H54 (cell line): ENCODE measurements around the gene CLIP2.
A peak's percentile ranks its signal among the peaks of the same experiment; 100 is the strongest.

Experiments used
- DNase-seq: peaks from one replicate; pipeline ENCODE4 v3.0.0; 2011; ENCODE audit warnings: low spot score, mixed read lengths; ENCODE audit not compliant: insufficient read length
- FAIRE-seq: peaks from 3 replicates; lab custom pipeline; 2011; peaks lifted over from hg19 to GRCh38; lab: Jason Lieb, UNC
- POLR2A ChIP-seq: IDR thresholded peaks from 2 replicates; pipeline ENCODE4 v1.6.1; 2011; ENCODE audit warnings: low read depth, mild to moderate bottlenecking, low read length

CLIP2 gene

DNA sequence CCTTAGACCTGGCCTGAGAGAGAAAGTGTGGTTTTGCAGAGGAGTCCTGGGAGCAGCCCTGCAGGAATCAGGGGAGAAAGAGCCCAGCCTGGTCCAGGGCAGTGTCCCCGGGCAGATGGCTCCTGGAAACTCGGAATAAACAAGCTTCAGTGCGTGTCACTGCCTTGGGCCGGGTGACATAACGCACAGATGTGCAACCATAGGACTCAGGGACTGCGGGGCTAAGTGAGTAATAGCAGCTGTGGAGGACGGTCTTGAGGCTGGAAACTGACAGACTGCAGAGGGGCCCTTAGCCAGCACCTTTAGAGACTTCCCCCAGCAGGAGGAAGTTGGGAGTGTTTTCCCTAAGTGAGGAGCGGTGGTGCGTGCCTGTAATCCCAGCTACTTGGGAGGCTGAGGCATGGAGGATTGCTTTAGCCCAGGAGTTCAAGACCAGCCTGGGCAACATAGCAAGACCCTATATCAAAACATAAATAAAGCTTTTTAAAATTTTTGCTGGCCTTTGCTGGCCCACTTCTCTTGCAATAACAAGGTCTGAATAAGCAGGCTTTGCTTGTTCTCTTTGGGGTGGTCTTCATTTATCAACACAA is 5.3 kb upstream of the CLIP2 start:
- FAIRE-seq (no peak), DNase-seq (no peak)
- TF ChIP-seq POLR2A: no peak

DNA sequence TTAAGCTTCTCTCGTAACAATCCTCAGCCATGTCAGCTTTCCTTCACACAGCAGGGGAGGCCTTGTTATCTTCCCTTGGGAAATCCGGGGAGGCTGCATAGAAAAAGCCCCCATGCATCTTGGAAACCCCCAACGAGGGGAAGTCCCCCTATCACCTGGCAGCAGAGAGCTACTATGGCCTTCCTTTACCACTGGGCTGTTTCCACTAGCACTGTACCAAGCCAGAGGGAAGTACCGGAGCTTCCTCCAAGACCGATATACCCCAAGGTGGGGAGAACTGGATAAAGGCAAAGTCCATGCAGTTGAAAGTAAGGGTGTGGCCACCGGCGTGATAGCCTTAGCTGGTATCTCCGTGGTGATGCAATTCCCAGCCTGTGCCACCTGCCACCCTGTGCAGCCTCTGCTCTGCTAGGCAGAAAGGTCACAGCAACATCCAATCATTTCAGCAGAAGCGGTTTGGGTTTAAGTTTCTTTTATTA is 4.4 kb upstream of the CLIP2 start:
- DNase-seq: no peak
- no peak for FAIRE-seq
- no peak for TF ChIP-seq POLR2A

DNA sequence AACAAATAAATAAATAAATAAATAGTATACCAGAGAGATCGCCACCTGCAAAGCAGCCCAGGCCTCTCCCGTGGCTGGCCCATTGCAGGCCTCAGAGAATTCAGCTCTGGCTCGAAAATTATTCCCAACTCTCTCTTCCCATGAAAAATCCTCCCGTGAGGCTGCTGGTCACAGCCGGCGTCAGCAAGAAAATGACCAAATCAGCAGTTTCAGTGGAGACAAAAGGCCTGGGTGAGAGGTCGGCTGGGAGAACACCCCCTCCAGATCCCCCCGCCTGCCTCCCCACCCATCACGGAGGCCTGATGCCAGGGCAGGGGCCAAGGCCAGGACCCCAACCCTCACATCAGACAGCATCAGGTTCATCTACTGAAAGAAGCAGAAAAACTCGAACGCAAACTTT is 3.1 kb upstream of the CLIP2 start:
- DNase-seq (no peak), FAIRE-seq (no peak)
- no peak for TF ChIP-seq POLR2A

GRCh38 chr7:74287303-74288033 is 1.7 kb upstream of the CLIP2 start:
- no peak for DNase-seq
- no peak for FAIRE-seq
- TF ChIP-seq POLR2A: no peak

GRCh38 chr7:74288034-74288881 is 949 bp upstream of the CLIP2 start:
- FAIRE-seq (no peak), DNase-seq (no peak)
- TF ChIP-seq POLR2A: no peak

DNA sequence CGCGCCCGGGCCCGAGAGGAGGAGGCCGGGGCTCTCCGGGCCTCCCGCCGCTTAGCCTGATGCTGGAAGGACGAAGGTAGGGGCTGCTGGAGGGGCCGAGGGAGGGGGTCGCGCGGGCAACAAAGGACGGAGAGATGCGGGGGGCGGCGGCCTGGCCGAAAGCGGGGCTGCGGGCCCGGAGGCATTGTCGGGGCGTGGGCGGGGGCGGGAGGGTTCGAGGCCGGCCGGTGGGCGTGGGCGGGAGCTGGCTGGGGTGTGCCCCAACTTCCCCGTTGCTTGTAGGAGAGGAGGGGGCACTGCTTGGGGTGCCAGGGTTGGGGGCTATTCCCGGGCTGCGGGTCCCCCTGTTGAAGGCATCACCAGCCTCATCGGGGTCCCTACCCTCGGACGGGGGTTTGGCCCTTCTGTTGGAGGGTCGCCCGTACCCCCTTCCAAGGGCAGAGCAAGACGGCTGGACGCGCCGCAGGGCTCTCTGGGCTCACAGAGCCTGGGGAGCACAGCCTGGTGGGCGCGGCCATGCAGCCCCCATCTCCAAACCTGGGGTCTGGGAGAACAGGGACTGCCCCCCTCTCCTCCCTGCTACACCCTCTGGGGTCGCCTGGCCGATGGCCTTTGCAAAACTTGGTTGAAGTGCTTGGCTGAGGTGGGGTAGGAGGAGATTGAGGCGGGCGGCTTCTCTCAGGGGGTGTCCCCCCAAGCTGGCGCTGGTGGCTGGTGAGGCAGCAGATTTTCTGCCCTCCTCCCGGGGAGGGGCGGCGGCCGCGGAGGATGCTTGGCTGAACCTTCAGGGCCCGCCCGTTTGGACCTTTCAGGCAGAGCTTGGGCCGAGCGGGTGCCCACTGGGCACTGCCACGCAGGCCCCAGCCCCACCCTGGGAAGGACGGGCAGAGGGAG is 699 bp downstream of the CLIP2 start:
- FAIRE-seq (no peak), DNase-seq (peak; percentile 71)
- peak; percentile 5; the same call in 1 of the 2 replicates for TF ChIP-seq POLR2A

DNA sequence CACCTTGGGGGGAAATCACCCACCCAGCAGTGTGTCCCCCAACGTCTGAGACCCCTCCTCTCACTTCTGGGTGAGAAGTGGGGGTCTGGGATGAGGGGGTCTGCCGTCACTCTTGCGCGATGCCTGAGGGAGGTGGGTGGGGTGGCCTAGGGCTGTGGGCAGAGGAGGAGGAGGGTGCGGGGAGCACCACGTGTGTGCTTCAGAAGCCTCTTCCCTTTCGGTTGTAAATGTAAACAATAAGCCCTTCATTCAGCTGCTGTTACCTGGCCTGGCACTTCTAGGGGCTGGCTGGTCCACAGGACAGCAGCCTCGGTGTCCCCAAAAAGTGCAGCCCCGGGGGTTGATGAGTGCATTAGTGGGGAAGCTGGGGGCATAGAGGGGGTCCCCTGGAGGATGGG is 1.3 kb downstream of the CLIP2 start:
- FAIRE-seq (no peak), DNase-seq (no peak)
- TF ChIP-seq POLR2A: no peak

GRCh38 chr7:74290981-74291441 is 1.8 kb downstream of the CLIP2 start:
- DNase-seq (no peak), FAIRE-seq (no peak)
- no peak for TF ChIP-seq POLR2A

DNA sequence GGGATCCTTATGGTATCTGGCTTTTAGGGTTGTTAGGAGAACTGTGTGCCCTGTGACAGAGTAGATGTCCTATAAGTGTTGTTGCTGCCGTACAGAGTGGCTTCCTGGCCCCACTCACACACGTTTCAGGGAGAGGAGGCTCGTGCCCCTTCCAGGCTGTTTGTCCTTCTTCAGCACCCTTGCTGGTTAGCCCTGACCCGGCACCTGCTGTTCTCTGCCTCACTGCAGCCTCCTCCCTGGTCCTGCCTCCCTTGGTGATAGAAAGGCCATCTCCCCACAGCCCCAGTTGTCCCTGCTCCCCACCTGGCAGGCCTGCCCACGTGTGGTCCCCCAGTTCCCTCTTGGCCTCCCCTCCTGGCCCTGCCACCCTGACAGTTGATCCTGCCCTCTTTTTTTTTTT is 2.3 kb downstream of the CLIP2 start:
- TF ChIP-seq POLR2A: no peak
- no peak for FAIRE-seq

GRCh38 chr7:74292757-74293576 is 3.8 kb downstream of the CLIP2 start:
- no peak for TF ChIP-seq POLR2A
- DNase-seq: no peak
- FAIRE-seq: no peak

More for the DNA sequence above, 2.3 kb downstream of the CLIP2 start:
- DNase-seq: no peak

DNA sequence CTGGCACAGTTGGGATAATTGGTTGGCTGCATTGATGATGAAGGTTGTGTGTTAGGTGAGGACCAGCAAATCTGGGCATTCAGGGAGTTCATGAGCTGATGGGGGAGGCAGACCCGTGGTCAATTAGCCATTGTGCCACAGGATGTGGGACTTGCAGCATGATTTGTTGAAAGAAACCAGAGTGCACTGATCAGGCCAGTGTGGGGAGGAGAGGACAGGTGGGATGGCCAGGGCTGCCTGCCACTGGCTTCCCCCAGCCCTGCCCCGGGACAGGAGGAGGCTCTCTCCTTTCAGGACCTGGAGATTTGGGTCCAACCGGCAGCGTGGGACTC is 4.3 kb downstream of the CLIP2 start:
- TF ChIP-seq POLR2A: no peak
- FAIRE-seq: no peak

DNA sequence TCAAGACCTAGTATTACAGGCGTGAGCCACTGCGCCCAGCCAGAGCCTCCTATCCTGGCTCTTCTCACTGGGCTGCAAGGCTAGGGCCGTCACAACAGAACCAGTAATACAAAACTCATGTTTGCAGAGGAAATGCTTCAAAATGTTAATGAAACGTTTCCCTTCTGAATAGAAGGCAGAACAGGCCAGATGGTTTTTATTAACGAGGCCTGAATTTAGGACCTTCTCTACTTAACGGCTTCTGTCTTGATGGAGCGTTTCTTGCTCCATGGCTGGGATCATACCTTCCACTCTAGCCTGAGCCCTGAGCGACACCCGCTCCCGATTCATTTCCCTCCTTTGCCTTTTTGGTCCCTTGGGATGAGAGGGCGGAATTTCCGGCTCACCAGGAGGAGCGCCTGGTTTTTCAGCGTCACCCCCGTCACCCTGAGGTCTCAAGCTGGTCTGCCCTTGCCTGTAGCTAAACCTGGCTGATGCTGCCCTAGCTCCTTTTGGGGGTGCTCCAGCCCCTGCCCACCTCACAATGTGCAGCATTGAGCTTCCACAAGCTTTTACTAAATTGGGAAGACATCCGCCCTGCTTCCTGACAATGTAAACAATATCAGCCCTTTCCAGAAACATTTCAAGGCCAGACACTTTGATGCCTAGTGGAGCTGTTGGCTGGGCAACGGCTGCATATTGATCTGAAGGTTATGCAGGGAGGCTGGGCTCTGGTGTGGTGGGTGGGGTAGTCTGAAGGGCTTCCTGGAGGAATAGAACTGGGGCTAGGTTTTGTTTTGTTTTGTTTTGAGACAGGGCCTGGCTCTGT is 5.2 kb downstream of the CLIP2 start:
- TF ChIP-seq POLR2A: no peak
- FAIRE-seq (no peak), DNase-seq (no peak)

More for the DNA sequence above, 4.3 kb downstream of the CLIP2 start:
- DNase-seq: no peak
